Naive thymus-derived CD8-positive, alpha-beta T cell (primary cell): ENCODE results near the gene MAGI2. TPM values are rescaled to one million over a fixed set of nuclear protein-coding genes. Genes with fewer than 3 reads are reported as not detected.

Experiments
- ATAC-seq, 2 donors: fragments of 150-1000 bp; cut with Tn5 transposase in 1 of 2; sonication (Bioruptor Pico), chemical (Tn5 transposase) in 1 of 2; 1 replicate in 1 of 2; 2 replicates in 1 of 2; pipeline ENCODE4 v1.10.0; 2021; ENCODE audit warnings: mild to moderate bottlenecking in 2 of 2, moderate library complexity in 2 of 2
- POLR2A ChIA-PET: fragments of 350-600 bp; sonication (Branson Sonifier 250); formaldehyde crosslinking; loops from one replicate; lab custom pipeline; 2021; ENCODE audit warnings: antibody characterized with exemption; lab: Charles Lee
- DNase-seq, 10 donors: peaks; one replicate each; pipeline versions ENCODE4 v3.0.0 to v3.0.0-alpha.2; 2020 to 2022
- H3K27ac Mint-ChIP-seq, 10 donors: one replicate each; pipeline ENCODE4 v1.8.0; 2020 to 2022; ENCODE audit warnings: mild to moderate bottlenecking in 10 of 10, mixed read lengths in 10 of 10, moderate library complexity in 4 of 10, inconsistent platforms in 1 of 10
- H3K27me3 Mint-ChIP-seq, 5 donors: one replicate each; pipeline ENCODE4 v1.8.0; 2021 to 2022; ENCODE audit warnings: mixed read lengths in 5 of 5
- H3K36me3 Mint-ChIP-seq, 3 donors: one replicate each; pipeline ENCODE4 v1.8.0; 2020 to 2022; ENCODE audit warnings: mixed read lengths in 3 of 3, mild to moderate bottlenecking in 2 of 3, inconsistent platforms in 1 of 3
- H3K4me1 Mint-ChIP-seq, 4 donors: one replicate each; pipeline ENCODE4 v1.8.0; 2021 to 2022; ENCODE audit warnings: mixed read lengths in 4 of 4
- H3K4me3 Mint-ChIP-seq, 10 donors: one replicate each; pipeline ENCODE4 v1.8.0; 2020 to 2022; ENCODE audit warnings: mild to moderate bottlenecking in 10 of 10, mixed read lengths in 10 of 10, moderate library complexity in 6 of 10, inconsistent platforms in 1 of 10
- H3K9me3 Mint-ChIP-seq, 9 donors: one replicate each; pipeline ENCODE4 v1.8.0; 2020 to 2022; ENCODE audit warnings: mixed read lengths in 9 of 9, mild to moderate bottlenecking in 3 of 9, inconsistent platforms in 1 of 9, moderate library complexity in 1 of 9
- polyA plus RNA-seq, 3 donors: library from polyadenylated mRNA; unstranded; fragments of 300-500 nt; fragmentation: Illumina TruSeq; gene quantifications; one replicate each; pipeline ENCODE4 v1.2.3, GENCODE V29; 2021
- total RNA-seq, 8 experiments: library from RNA in 2 of 8; stranded (reverse) in 2 of 8; gene quantifications; one replicate each; pipeline ENCODE4 v1.2.3 and lab custom pipeline; 2021 to 2026

Gene MAGI2
- total and polyA plus RNA-seq, 5 experiments from 2014 or later, result 0.02 to 0.65 (median 0.37) TPM; not detected in 1

- H3K27ac Mint-ChIP-seq, result peak overlapping the region in 1 of 10 donors; percentile 10
- DNase-seq (no peak), ATAC-seq (no peak)
- no peak overlapping the region for H3K4me3 Mint-ChIP-seq
- H3K9me3 Mint-ChIP-seq, result peaks cover 0 to 1% (median 0%) of the 10 kb centered on the region in 9 donors
- peaks cover 15 to 39% (median 21%) of the 10 kb centered on the region in 5 donors for H3K27me3 Mint-ChIP-seq
- POLR2A ChIA-PET, result no interaction called here
- H3K4me1 Mint-ChIP-seq, result no peaks in the 10 kb centered on the region
- H3K36me3 Mint-ChIP-seq, result no peaks in the 10 kb centered on the region
Measured at GRCh38 chr7:78062214-78062613, 1391.3 kb downstream of the MAGI2 start.

- POLR2A ChIA-PET, result no interaction called here
- no peaks in the 10 kb centered on the region for H3K36me3 Mint-ChIP-seq
- no peak for DNase-seq
- no peak overlapping the region for H3K4me3 Mint-ChIP-seq
- no peak for ATAC-seq
- H3K9me3 Mint-ChIP-seq, result peaks cover 0 to 4% (median 0%) of the 10 kb centered on the region in 9 donors
- no peak overlapping the region for H3K27ac Mint-ChIP-seq
- H3K27me3 Mint-ChIP-seq, result peaks cover 22 to 48% (median 32%) of the 10 kb centered on the region in 5 donors
- no peaks in the 10 kb centered on the region for H3K4me1 Mint-ChIP-seq
Measured at GRCh38 chr7:78057571-78057970, 1395.9 kb downstream of the MAGI2 start.

DNA sequence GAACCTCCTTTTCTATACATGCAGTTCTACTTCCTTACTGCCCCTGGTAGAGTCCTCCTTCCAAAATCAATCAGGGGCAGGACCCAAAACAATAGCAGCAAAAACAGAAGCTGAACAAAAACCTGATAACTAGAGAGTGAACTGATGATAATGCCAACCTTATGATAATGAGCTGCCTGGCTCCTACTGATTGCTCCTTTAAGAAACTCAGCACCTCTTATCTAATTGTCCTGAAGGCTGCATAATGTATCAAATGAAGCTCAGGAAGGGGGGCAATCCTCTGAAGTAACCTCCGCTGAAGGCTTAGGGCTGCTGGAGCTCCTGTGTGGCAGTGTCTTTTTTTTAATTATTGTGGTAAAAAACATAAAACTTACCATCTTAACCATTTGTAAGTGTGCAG lies 1397.9 kb downstream of the MAGI2 start:
- no peak for DNase-seq
- Mint-ChIP-seq H3K4me3 (no peak overlapping the region), H3K9me3 (peaks cover 0 to 4% (median 0%) of the 10 kb centered on the region in 9 donors), H3K27me3 (peaks cover 16 to 41% (median 25%) of the 10 kb centered on the region in 5 donors), H3K36me3 (no peaks in the 10 kb centered on the region), H3K27ac (no peak overlapping the region), H3K4me1 (no peaks in the 10 kb centered on the region)
- POLR2A ChIA-PET, result no interaction called here
- no peak for ATAC-seq

DNA sequence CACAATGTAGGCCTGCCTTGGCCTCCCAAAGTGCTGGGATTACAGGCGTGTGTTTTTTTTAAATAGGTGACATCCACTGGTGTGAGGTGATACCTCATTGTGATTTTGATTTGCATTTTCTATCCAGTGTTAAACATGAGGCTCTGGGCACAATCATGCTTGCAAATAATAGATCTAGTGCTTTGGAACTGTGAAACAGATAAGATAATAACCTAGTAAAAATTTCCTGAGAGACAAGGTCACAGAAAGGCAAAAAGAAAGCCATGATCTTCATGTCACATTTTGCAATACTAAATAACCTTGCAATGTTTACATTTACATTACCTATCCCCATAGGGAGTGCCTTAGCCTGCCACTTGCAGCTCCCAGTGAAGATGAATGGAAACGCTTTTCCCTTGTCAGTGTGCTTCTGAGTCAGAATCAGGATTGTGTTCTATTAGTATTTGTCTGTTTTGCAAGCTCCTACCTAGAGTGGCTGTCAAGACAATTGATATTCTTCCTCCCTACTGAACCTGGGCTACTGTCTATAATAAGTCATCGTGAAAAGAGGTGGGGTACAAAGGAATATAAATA lies 1398.4 kb downstream of the MAGI2 start:
- POLR2A ChIA-PET, result no interaction called here

GRCh38 chr7:78052112-78052511 lies 1401.4 kb downstream of the MAGI2 start:
- Mint-ChIP-seq H3K27ac (no peak overlapping the region), H3K27me3 (peaks cover 7 to 21% (median 11%) of the 10 kb centered on the region in 5 donors), H3K4me3 (no peak overlapping the region), H3K36me3 (no peaks in the 10 kb centered on the region), H3K9me3 (peaks cover 0 to 4% (median 0%) of the 10 kb centered on the region in 9 donors), H3K4me1 (no peaks in the 10 kb centered on the region)
- POLR2A ChIA-PET, result no interaction called here
- ATAC-seq (no peak), DNase-seq (no peak)

More for the DNA sequence above, 1398.4 kb downstream of the MAGI2 start:
- H3K4me1 Mint-ChIP-seq, result no peaks in the 10 kb centered on the region
- DNase-seq (no peak), ATAC-seq (no peak)
- H3K9me3 Mint-ChIP-seq, result peaks cover 0 to 4% (median 0%) of the 10 kb centered on the region in 9 donors
- no peaks in the 10 kb centered on the region for H3K36me3 Mint-ChIP-seq
- H3K27me3 Mint-ChIP-seq, result peaks cover 12 to 36% (median 22%) of the 10 kb centered on the region in 5 donors
- H3K27ac Mint-ChIP-seq, result no peak overlapping the region
- H3K4me3 Mint-ChIP-seq, result no peak overlapping the region

- H3K27me3 Mint-ChIP-seq, result peaks cover 0 to 10% (median 6%) of the 10 kb centered on the region in 5 donors
- H3K4me1 Mint-ChIP-seq, result no peaks in the 10 kb centered on the region
- POLR2A ChIA-PET, result no interaction called here
- H3K4me3 Mint-ChIP-seq, result no peak overlapping the region
- H3K27ac Mint-ChIP-seq, result no peak overlapping the region
- H3K36me3 Mint-ChIP-seq, result no peaks in the 10 kb centered on the region
- DNase-seq (no peak), ATAC-seq (no peak)
- no peaks in the 10 kb centered on the region for H3K9me3 Mint-ChIP-seq
Measured at GRCh38 chr7:78047800-78048199, 1405.7 kb downstream of the MAGI2 start.

- H3K36me3 Mint-ChIP-seq, result no peaks in the 10 kb centered on the region
- H3K9me3 Mint-ChIP-seq, result no peaks in the 10 kb centered on the region
- no peak for ATAC-seq
- POLR2A ChIA-PET, result no interaction called here
- H3K4me1 Mint-ChIP-seq, result no peaks in the 10 kb centered on the region
- H3K4me3 Mint-ChIP-seq, result no peak overlapping the region
- H3K27ac Mint-ChIP-seq, result no peak overlapping the region
- peaks cover 12 to 26% (median 17%) of the 10 kb centered on the region in 5 donors for H3K27me3 Mint-ChIP-seq
- no peak for DNase-seq
Measured at GRCh38 chr7:78043159-78043558, 1410.3 kb downstream of the MAGI2 start.

GRCh38 chr7:78041423-78041822 lies 1412.0 kb downstream of the MAGI2 start:
- Mint-ChIP-seq H3K27ac (no peak overlapping the region), H3K4me3 (no peak overlapping the region), H3K4me1 (no peaks in the 10 kb centered on the region), H3K36me3 (no peaks in the 10 kb centered on the region), H3K27me3 (peaks cover 12 to 26% (median 15%) of the 10 kb centered on the region in 5 donors), H3K9me3 (no peaks in the 10 kb centered on the region)
- ATAC-seq, result no peak
- no peak for DNase-seq
- POLR2A ChIA-PET, result no interaction called here

DNA sequence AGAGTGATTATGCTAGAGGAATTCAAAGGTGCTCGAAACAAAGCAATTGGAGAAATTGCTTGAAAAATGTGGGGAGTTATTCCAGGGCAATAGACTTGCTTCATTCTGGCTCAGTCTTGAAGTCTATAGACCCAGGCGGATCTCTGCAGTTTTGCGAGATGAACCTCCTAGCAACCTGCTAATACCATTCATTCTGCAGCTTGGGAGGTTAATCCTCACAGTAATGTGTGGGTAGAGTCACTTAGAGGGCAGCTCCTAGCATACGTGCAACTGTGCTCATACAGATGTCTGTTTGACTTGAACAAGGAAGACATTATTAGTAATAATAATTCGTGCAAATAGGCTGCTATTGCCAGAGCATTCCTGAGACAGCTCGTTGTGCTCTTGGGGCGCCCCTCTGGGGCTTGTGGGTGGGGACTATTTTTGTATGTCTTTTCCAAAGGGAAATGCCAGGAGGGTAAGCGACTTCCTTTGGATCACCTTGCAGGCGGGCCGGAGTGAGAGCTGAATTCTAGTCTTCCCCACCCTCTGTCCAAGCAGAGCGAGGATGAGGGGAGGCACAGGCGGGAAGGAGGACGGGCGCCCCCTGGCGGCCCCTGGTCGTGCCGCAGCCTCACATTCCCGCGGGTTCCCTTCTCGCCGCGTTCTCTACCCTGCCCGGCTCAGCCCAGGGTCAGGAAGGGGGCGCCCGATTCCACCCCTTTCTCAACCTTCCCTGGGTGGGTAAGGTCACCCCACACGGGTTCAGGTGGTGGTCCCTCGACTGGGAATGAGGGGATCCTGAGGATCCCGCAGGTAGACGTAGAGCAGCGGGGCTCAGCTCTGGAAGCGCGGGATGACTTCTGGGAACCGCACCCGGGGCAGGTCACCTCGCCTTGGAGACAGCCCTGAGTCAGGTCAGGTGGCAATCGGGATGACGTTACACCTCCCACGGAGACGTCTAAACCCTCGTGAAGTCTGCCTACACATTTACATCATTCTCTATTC lies 1413.4 kb downstream of the MAGI2 start:
- no peaks in the 10 kb centered on the region for H3K9me3 Mint-ChIP-seq
- peak; percentile 63 to 73 for ATAC-seq
- no peaks in the 10 kb centered on the region for H3K4me1 Mint-ChIP-seq
- H3K27ac Mint-ChIP-seq, result no peak overlapping the region
- POLR2A ChIA-PET, result no interaction called here
- DNase-seq, result peak in 8 of 10 donors; percentile 4 to 65 (median 44)
- H3K36me3 Mint-ChIP-seq, result no peaks in the 10 kb centered on the region
- peaks cover 12 to 32% (median 19%) of the 10 kb centered on the region in 5 donors for H3K27me3 Mint-ChIP-seq
- H3K4me3 Mint-ChIP-seq, result no peak overlapping the region

DNA sequence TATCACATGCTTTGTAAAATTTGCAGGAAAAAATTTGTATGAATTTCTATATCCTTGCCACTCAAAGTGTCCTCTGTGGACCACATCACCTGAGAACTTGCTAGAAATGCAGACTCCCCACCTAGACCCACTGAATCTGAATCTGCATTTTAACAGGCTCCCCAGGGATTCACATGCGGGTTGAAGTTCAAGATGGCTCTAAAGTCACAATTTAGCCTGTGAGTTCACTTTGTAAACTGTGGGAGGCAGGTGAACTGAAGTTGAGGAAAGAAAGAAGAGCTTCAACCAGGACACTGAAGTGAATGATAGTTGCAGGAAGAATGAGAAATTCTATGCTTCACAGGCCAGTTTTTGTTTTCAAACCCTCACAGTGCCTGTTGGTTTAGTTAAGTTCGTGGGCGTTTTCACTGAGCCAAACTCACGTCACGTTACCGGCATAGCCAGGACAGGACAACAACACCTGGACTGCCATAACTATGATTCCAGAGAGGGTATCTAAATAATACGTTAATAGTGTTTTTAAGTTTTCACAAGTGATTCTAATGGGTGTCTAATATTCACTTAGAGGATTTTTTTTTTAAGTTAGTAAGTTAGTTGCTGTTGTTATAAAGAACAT lies 1414.9 kb downstream of the MAGI2 start:
- DNase-seq (no peak), ATAC-seq (no peak)
- Mint-ChIP-seq H3K27me3 (peaks cover 12 to 43% (median 21%) of the 10 kb centered on the region in 5 donors), H3K4me3 (no peak overlapping the region), H3K9me3 (peaks cover 0 to under 1% (median 0%) of the 10 kb centered on the region in 9 donors), H3K4me1 (no peaks in the 10 kb centered on the region), H3K36me3 (no peaks in the 10 kb centered on the region), H3K27ac (no peak overlapping the region)
- POLR2A ChIA-PET, result no interaction called here

DNA sequence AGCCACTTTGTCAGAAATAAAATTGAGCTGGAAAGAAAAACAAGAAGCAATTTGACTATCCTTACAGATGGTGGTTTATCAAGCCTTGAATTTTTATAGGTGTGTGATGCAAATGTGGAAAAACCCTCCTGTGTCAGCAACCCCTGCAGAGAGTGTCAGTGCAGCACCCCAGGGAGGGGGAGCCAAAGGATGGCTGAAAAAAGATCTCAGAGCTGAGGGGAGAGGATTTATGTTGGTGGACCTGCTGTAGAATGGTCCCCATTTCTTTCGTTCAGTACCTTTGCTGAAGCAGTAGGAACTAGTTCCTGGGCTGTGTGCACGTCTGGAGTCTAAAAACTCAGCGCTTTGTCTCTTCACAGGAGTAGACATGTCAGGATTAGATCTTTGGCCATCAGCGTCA lies 1415.9 kb downstream of the MAGI2 start:
- H3K36me3 Mint-ChIP-seq, result no peaks in the 10 kb centered on the region
- POLR2A ChIA-PET, result no interaction called here
- no peak overlapping the region for H3K4me3 Mint-ChIP-seq
- peaks cover 0 to 2% (median 0%) of the 10 kb centered on the region in 9 donors for H3K9me3 Mint-ChIP-seq
- DNase-seq, result no peak
- peaks cover 16 to 53% (median 28%) of the 10 kb centered on the region in 5 donors for H3K27me3 Mint-ChIP-seq
- H3K4me1 Mint-ChIP-seq, result peaks cover 0 to 4% (median 0%) of the 10 kb centered on the region in 4 donors
- ATAC-seq, result no peak
- H3K27ac Mint-ChIP-seq, result no peak overlapping the region

GRCh38 chr7:78033410-78033809 lies 1420.1 kb downstream of the MAGI2 start:
- Mint-ChIP-seq H3K27ac (no peak overlapping the region), H3K36me3 (no peaks in the 10 kb centered on the region), H3K9me3 (peaks cover 0 to 2% (median 0%) of the 10 kb centered on the region in 9 donors), H3K4me3 (no peak overlapping the region), H3K27me3 (peaks cover 13 to 31% (median 22%) of the 10 kb centered on the region in 5 donors), H3K4me1 (peaks cover 0 to 4% (median 0%) of the 10 kb centered on the region in 4 donors)
- ATAC-seq (no peak), DNase-seq (no peak)
- POLR2A ChIA-PET, result no interaction called here
